SK-N-SH (cell line): ENCODE measurements around the gene TUSC7.

Source experiments
- CHD2 ChIP-seq: fragments of 150-350 bp; IDR thresholded peaks from 2 replicates; pipeline ENCODE4 v1.6.1; 2018; ENCODE audit warnings: low read length; ENCODE audit not compliant: partially characterized antibody
- CTCF ChIP-seq: fragments of 200-600 bp; sonication (generic); IDR thresholded peaks from 2 replicates; pipeline ENCODE4 v1.6.1; 2017; ENCODE audit warnings: antibody characterized with exemption, mild to moderate bottlenecking, moderate library complexity
- EP300 ChIP-seq, 2 experiments: IDR thresholded peaks; 2 replicates each; pipeline versions ENCODE4 v1.4.0 to v1.6.1; 2012; ENCODE audit warnings: borderline replicate concordance in 1 of 2, low read depth in 1 of 2, low read length in 1 of 2
- FOXJ3 ChIP-seq: sonication (generic); formaldehyde crosslinking; IDR thresholded peaks from 2 replicates; pipeline ENCODE4 v1.5.1; 2020; ENCODE audit warnings: mild to moderate bottlenecking, missing genetic modification reagents
- JUND ChIP-seq: IDR thresholded peaks from 2 replicates; pipeline ENCODE4 v1.4.0; 2012
- RFX5 ChIP-seq: IDR thresholded peaks from 2 replicates; pipeline ENCODE4 v1.6.1; 2012; ENCODE audit warnings: mild to moderate bottlenecking, improper control_type of control experiment, low read length
- SMC3 ChIP-seq: IDR thresholded peaks from 2 replicates; pipeline ENCODE4 v1.6.1; 2012; ENCODE audit warnings: low read depth, low read length, improper control_type of control experiment
- TAF1 ChIP-seq: IDR thresholded peaks from 2 replicates; pipeline ENCODE4 v1.6.1; 2012; ENCODE audit warnings: low read depth, mild to moderate bottlenecking, low read length, moderate library complexity, borderline replicate concordance
- TEAD4 ChIP-seq: IDR thresholded peaks from 2 replicates; pipeline ENCODE4 v1.4.0; 2012; ENCODE audit warnings: mild to moderate bottlenecking, borderline replicate concordance; ENCODE audit not compliant: insufficient read depth
- YY1 ChIP-seq: IDR thresholded peaks from 2 replicates; pipeline ENCODE4 v1.4.0; 2012; ENCODE audit warnings: low read depth, mild to moderate bottlenecking
- TF ChIP-seq, protein P1 (sequence below): IDR thresholded peaks from 2 replicates; pipeline ENCODE4 v1.4.0; 2012; ENCODE audit warnings: low read depth

DNA sequence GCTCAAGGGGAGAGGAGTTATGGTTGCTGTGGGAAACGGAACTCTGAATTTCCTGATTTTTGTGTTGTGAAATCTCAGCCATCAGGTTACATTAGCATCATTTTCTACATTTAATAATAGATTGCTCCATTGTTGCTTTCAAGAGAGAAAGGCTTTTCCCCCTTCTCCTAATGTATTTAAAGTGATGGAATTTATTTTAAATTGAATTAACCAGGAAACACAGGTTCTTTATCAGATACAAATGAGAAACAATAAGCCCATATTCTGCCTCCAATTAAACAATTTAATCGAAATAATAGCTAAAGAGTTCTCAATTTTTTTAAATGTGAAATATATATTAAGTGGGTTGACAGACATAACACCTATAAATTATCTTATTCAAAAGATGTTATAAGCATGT lies 30.1 kb downstream of the TUSC7 start:
- TF ChIP-seq CTCF (no peak), EP300 (IDR thresholded peaks at IDR 0.05; ENCODE audit: borderline replicate concordance in 1 of 2, low read depth in 1 of 2, low read length in 1 of 2) (no peak), SMC3 (no peak), RFX5 (no peak), YY1 (no peak), TAF1 (no peak), JUND (no peak), TEAD4 (no peak), CHD2 (no peak), FOXJ3 (CRISPR knock-in tag) (no peak)
- TF ChIP-seq, protein P1, sequence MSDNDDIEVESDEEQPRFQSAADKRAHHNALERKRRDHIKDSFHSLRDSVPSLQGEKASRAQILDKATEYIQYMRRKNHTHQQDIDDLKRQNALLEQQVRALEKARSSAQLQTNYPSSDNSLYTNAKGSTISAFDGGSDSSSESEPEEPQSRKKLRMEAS, result no peak
